Measurements from ENCODE around the gene GGPS1. TPM values are rescaled to one million over a fixed set of nuclear protein-coding genes. Genes with fewer than 3 reads are reported as not detected.
"Not testable (repeated sequence)": the region's sequence is repeated elsewhere in the genome, so short reads cannot be mapped to it uniquely, and the experiment has no call there.

The GGPS1 gene
- total RNA-seq, result 10 to 100 TPM; 15.4 to 26.2 (median 17.8) TPM

GRCh38 chr1:235328271-235329138 lies at the start of gene GGPS1:
TSS of gene GGPS1 (plus strand) at chr1:235328570. CDS start at chr1:235335265, 6,695 bp downstream.
- TF ChIP-seq CTCF (IDR thresholded peaks at IDR 0.05), result no peak
- DNase-seq (ENCODE audit: low spot score) (peak; percentile 94), ATAC-seq (ENCODE audit: low FRiP score) (peak; percentile 93)

GRCh38 chr1:235278915-235279292 lies 49.5 kb upstream of the GGPS1 start:
- DNase-seq (ENCODE audit: low spot score) (no peak), ATAC-seq (ENCODE audit: low FRiP score) (no peak)
- TF ChIP-seq CTCF (IDR thresholded peaks at IDR 0.05), result no peak

GRCh38 chr1:235279694-235280093 lies 48.7 kb upstream of the GGPS1 start:
- TF ChIP-seq CTCF (IDR thresholded peaks at IDR 0.05), result no peak
- ATAC-seq (ENCODE audit: low FRiP score) (no peak), DNase-seq (ENCODE audit: low spot score) (no peak)

- DNase-seq (ENCODE audit: low spot score), result no peak
- no peak for ATAC-seq (ENCODE audit: low FRiP score)
These were observed 47.9 kb upstream of the GGPS1 start for GRCh38 chr1:235280467-235280866.

GRCh38 chr1:235283636-235284035 lies 44.7 kb upstream of the GGPS1 start:
- not testable (repeated sequence) for ATAC-seq (ENCODE audit: low FRiP score); DNase-seq (ENCODE audit: low spot score)

More at GRCh38 chr1:235280467-235280866, 47.9 kb upstream of the GGPS1 start:
- no peak for TF ChIP-seq CTCF (IDR thresholded peaks at IDR 0.05)

- TF ChIP-seq CTCF (IDR thresholded peaks at IDR 0.05), result no peak
- ATAC-seq (ENCODE audit: low FRiP score) (no peak), DNase-seq (ENCODE audit: low spot score) (no peak)
These were observed 44.1 kb upstream of the GGPS1 start for GRCh38 chr1:235284231-235284769.

GRCh38 chr1:235286667-235287066 lies 41.7 kb upstream of the GGPS1 start:
- no peak for TF ChIP-seq CTCF (IDR thresholded peaks at IDR 0.05)
- DNase-seq (ENCODE audit: low spot score) (no peak), ATAC-seq (ENCODE audit: low FRiP score) (no peak)

Measured in omental fat pad (tissue), 4 donors.